Measurements from ENCODE around the gene NR1I3. TPM values are rescaled to one million over a fixed set of nuclear protein-coding genes. Genes with fewer than 3 reads are reported as not detected.
A peak's percentile ranks its signal among the peaks of the same experiment; 100 is the strongest.
"Not testable (repeated sequence)": the region's sequence is repeated elsewhere in the genome, so short reads cannot be mapped to it uniquely, and the experiment has no call there.

NR1I3 gene
- polyA plus RNA-seq, 1 experiment = not detected

DNA sequence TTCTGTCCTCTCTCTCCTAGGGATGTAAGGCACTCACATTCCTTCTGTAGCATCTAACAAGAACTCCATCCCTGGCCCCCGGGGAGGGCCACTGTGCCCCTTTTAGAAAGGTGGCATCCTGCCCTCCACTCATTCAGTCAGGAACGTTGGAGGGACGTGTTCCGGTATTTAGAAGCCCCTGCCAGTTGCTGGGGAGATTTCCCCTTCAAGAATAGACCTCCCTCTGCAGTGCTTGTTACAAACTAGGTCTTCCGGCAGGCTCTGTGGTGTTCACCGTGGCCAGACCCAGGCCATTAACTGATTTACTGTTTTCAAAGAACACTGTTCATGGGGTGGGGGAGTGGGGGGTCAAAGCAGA, 21.3 kb upstream of the NR1I3 start:
- CTCF ChIA-PET = interaction anchor here (2.3 to 2.7 kb wide), 2 partner anchors 25 to 32 kb away, joined by 4 to 13 read pairs; no protein-coding TSS in a partner anchor
- Histone ChIP-seq H3K27me3 (ENCODE audit: control insufficient read depth, insufficient read depth, low read length) (peaks cover 32% of the 10 kb centered on the region), H3K4me3 (ENCODE audit: low read depth, low read length) (no peak overlapping the region), H3K36me3 (ENCODE audit: control insufficient read depth, insufficient read depth, low read length) (no peaks in the 10 kb centered on the region)
- no peak for DNase-seq (ENCODE audit: low read depth)
- TF ChIP-seq, protein P1, sequence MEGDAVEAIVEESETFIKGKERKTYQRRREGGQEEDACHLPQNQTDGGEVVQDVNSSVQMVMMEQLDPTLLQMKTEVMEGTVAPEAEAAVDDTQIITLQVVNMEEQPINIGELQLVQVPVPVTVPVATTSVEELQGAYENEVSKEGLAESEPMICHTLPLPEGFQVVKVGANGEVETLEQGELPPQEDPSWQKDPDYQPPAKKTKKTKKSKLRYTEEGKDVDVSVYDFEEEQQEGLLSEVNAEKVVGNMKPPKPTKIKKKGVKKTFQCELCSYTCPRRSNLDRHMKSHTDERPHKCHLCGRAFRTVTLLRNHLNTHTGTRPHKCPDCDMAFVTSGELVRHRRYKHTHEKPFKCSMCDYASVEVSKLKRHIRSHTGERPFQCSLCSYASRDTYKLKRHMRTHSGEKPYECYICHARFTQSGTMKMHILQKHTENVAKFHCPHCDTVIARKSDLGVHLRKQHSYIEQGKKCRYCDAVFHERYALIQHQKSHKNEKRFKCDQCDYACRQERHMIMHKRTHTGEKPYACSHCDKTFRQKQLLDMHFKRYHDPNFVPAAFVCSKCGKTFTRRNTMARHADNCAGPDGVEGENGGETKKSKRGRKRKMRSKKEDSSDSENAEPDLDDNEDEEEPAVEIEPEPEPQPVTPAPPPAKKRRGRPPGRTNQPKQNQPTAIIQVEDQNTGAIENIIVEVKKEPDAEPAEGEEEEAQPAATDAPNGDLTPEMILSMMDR (IDR thresholded peaks at IDR 0.05; ENCODE audit: insufficient read depth, low read depth, low read length) = no peak
- POLR2A ChIA-PET = no interaction called here

- ChIA-PET CTCF (interaction anchor here (0.8 to 2.7 kb wide), 3 partner anchors 27 to 33 kb away, joined by 3 to 13 read pairs (median 4); no protein-coding TSS in a partner anchor), POLR2A (no interaction called here)
- Histone ChIP-seq H3K36me3 (ENCODE audit: control insufficient read depth, insufficient read depth, low read length) (no peaks in the 10 kb centered on the region), H3K27me3 (ENCODE audit: control insufficient read depth, insufficient read depth, low read length) (peaks cover 32% of the 10 kb centered on the region), H3K4me3 (ENCODE audit: low read depth, low read length) (peak within 1 kb of the TSS; percentile 35)
- TF ChIP-seq, protein P1 (IDR thresholded peaks at IDR 0.05; ENCODE audit: insufficient read depth, low read depth, low read length) = no peak
- DNase-seq (ENCODE audit: low read depth) = no peak
These were observed 20.7 kb upstream of the NR1I3 start, which contains the start of gene PCP4L1 for GRCh38 chr1:161258439-161259344. TSS of gene PCP4L1 (plus strand) at chr1:161258745. CDS start at chr1:161258975, 230 bp downstream.

GRCh38 chr1:161257109-161257508, 19.1 kb upstream of the NR1I3 start:
- H3K27me3 ChIP-seq (ENCODE audit: control insufficient read depth, insufficient read depth, low read length) = peaks cover 32% of the 10 kb centered on the region
- H3K36me3 ChIP-seq (ENCODE audit: control insufficient read depth, insufficient read depth, low read length); H3K4me3 ChIP-seq (ENCODE audit: low read depth, low read length); DNase-seq (ENCODE audit: low read depth); POLR2A ChIA-PET: not testable (repeated sequence)
- CTCF ChIA-PET = interaction anchor here (1.3 to 1.6 kb wide), 3 partner anchors 29 to 34 kb away, joined by 3 to 7 read pairs (median 4); partner anchors contain the start of gene TOMM40L

DNA sequence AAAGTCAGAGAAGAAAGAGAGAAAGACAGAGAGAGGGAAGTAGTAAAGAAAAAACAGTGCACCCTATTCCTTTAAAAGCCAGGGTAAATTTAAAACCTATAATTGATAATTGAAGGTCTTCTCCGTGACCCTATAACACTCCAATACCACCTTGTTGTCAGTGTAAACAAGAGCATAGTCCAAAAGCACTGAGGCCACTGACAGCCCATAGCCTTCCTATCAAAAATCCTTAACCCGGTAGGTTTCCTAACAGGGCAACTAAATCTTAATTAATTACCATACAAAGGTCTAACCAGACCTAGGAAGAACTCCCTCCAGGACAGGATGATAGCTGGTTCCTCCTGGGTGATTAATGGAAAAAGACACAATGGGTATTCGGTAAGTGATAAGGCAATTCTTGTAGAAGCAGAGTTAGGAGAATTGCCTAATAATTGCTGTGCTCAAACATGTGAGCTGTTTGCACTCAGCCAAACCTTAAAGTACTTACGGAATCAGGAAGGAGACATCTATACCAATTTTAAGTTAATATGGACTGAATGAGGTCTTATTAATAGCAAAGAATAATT, 18.0 kb upstream of the NR1I3 start:
- H3K36me3 ChIP-seq (ENCODE audit: control insufficient read depth, insufficient read depth, low read length); POLR2A ChIA-PET; DNase-seq (ENCODE audit: low read depth); H3K4me3 ChIP-seq (ENCODE audit: low read depth, low read length); CTCF ChIA-PET: not testable (repeated sequence)
- peaks cover 25% of the 10 kb centered on the region for H3K27me3 ChIP-seq (ENCODE audit: control insufficient read depth, insufficient read depth, low read length)

DNA sequence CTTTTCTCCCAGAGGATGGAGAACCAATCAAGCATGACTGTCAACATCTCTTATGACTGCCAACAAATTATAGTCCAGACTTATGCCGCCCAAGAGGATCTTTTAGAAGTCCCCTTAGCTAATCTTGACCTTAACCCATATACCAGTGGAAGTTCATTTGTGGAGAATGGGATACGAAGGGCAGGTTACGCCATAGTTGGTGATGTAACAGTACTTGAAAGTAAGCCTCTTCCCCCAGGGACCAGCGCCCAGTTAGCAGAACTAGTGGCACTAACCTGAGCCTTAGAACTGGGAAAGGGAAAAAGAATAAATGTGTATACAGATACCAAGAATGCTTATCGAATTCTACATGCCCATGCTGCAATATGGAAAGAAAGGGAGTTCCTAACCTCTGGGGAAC, 17.3 kb upstream of the NR1I3 start:
- H3K4me3 ChIP-seq (ENCODE audit: low read depth, low read length); POLR2A ChIA-PET; H3K36me3 ChIP-seq (ENCODE audit: control insufficient read depth, insufficient read depth, low read length); DNase-seq (ENCODE audit: low read depth); CTCF ChIA-PET: not testable (repeated sequence)
- H3K27me3 ChIP-seq (ENCODE audit: control insufficient read depth, insufficient read depth, low read length) = peaks cover 19% of the 10 kb centered on the region

GRCh38 chr1:161251579-161251978, 13.6 kb upstream of the NR1I3 start:
- DNase-seq (ENCODE audit: low read depth) = no peak
- CTCF ChIA-PET = no interaction called here
- Histone ChIP-seq H3K36me3 (ENCODE audit: control insufficient read depth, insufficient read depth, low read length) (no peaks in the 10 kb centered on the region), H3K27me3 (ENCODE audit: control insufficient read depth, insufficient read depth, low read length) (no peaks in the 10 kb centered on the region), H3K4me3 (ENCODE audit: low read depth, low read length) (no peak overlapping the region)
- TF ChIP-seq, protein P1 (IDR thresholded peaks at IDR 0.05; ENCODE audit: insufficient read depth, low read depth, low read length) = no peak
- POLR2A ChIA-PET = no interaction called here

All from BJ (cell line).